HCT116 (cell line): Measurements from ENCODE around the gene SLC25A29.

ENCODE experiments used
- CBX3 ChIP-seq: IDR thresholded peaks from 2 replicates; pipeline ENCODE4 v1.6.1; 2012; ENCODE audit warnings: low read depth
- CTCF ChIP-seq, 3 experiments: fragments of 200-600 bp in 1 of 3; sonication (generic) in 1 of 3; IDR thresholded peaks in 2 of 3; conservative IDR thresholded peaks in 1 of 3; 2 replicates each; pipeline ENCODE4 v1.5.1; 2012 to 2017; ENCODE audit warnings: low read depth in 2 of 3, low read length in 2 of 3, antibody characterized with exemption in 1 of 3, borderline replicate concordance in 1 of 3, control low read depth in 1 of 3, mild to moderate bottlenecking in 1 of 3, mixed read lengths in 1 of 3, mixed run types in 1 of 3, moderate library complexity in 1 of 3; ENCODE audit not compliant: insufficient read depth in 1 of 3
- EZH2 ChIP-seq: fragments of 200-600 bp; sonication (generic); IDR thresholded peaks from 2 replicates; pipeline ENCODE4 v1.6.1; 2017; ENCODE audit warnings: antibody characterized with exemption, mixed run types
- EZH2phosphoT487 ChIP-seq: fragments of 200-600 bp; IDR thresholded peaks from 2 replicates; pipeline ENCODE4 v1.6.1; 2018; ENCODE audit warnings: antibody characterized with exemption, borderline replicate concordance
- MAX ChIP-seq: IDR thresholded peaks from 2 replicates; pipeline ENCODE4 v1.6.1; 2012
- POLR2A ChIP-seq: IDR thresholded peaks from 2 replicates; pipeline ENCODE4 v1.7.0; 2011; ENCODE audit warnings: borderline replicate concordance; ENCODE audit not compliant: insufficient read depth, insufficient read length; ENCODE audit errors: extremely low read depth
- POLR2AphosphoS5 ChIP-seq: IDR thresholded peaks from 2 replicates; pipeline ENCODE4 v1.6.1; 2011; ENCODE audit warnings: mild to moderate bottlenecking, low read depth, low read length, moderate library complexity
- RAD21 ChIP-seq: IDR thresholded peaks from 2 replicates; pipeline ENCODE4 v1.6.1; 2012; ENCODE audit warnings: low read depth, mild to moderate bottlenecking
- TCF7L2 ChIP-seq: IDR thresholded peaks from 2 replicates; pipeline ENCODE4 v1.7.0; 2011; ENCODE audit warnings: borderline replicate concordance, inconsistent platforms; ENCODE audit not compliant: insufficient read depth, insufficient read length; ENCODE audit errors: extremely low read depth
- YY1 ChIP-seq: IDR thresholded peaks from 2 replicates; pipeline ENCODE4 v1.6.1; 2011; ENCODE audit warnings: low read length, low read depth, moderate library complexity, mild to moderate bottlenecking; ENCODE audit not compliant: insufficient replicate concordance; ENCODE audit errors: extremely low read depth
- ZBTB33 ChIP-seq: IDR thresholded peaks from 2 replicates; pipeline ENCODE4 v1.6.1; 2011; ENCODE audit warnings: mild to moderate bottlenecking, low read length, moderate library complexity; ENCODE audit not compliant: insufficient replicate concordance; ENCODE audit errors: extremely low read depth
- ZNF274 ChIP-seq: fragments of 200-500 bp; sonication (Bioruptor generic); IDR thresholded peaks from 2 replicates; pipeline ENCODE4 v1.6.1; 2014; ENCODE audit warnings: mild to moderate bottlenecking, low read depth, low read length, inconsistent platforms

- TF ChIP-seq CBX3 (no peak), TCF7L2 (no peak), POLR2A (no peak), CTCF (IDR thresholded peaks at IDR 0.05 in 2 of 3, conservative IDR thresholded peaks at IDR 0.05 in 1 of 3; ENCODE audit: borderline replicate concordance in 1 of 3, insufficient read depth in 1 of 3, low read depth in 2 of 3, low read length in 2 of 3) (no peak), EZH2 (no peak), RAD21 (no peak), MAX (no peak), EZH2phosphoT487 (no peak), YY1 (no peak), ZNF274 (no peak), ZBTB33 (no peak), POLR2AphosphoS5 (no peak)
These were observed 11.9 kb downstream of the SLC25A29 start for GRCh38 chr14:100294213-100294962.
